ENCODE results near the gene SEMA4G. TPM values are rescaled to one million over a fixed set of nuclear protein-coding genes. Genes with fewer than 3 reads are reported as not detected.
A peak's percentile ranks its signal among the peaks of the same experiment; 100 is the strongest.

The SEMA4G gene
- total RNA-seq, 1 donor from 2014 or later: 2.1 TPM

DNA sequence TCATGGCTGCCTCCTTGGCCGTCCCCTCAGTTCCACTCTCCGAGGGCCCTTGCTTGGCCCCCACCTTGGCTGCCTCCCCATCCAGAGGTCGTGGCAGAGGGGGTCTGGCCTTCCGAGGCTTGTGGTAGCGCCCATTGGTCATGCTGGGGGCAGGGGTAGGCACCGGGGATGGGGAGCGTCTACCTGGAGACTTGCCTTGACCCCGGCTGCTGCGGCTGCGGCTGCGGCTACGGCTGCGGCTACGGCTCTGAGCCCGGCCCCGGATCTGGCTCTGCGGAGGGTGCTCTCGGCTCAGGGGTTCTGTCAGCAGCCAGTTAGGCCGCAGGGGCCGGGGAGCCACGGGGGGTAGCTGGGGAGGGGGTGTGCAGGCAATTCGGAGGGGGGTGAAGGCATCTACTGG, 41.0 kb downstream of the SEMA4G start:
- Histone ChIP-seq H3K27me3 (no peaks in the 10 kb centered on the region), H3K4me1 (peaks cover 9 to 10% of the 10 kb centered on the region in 2 donors), H3K4me3 (no peak overlapping the region), H3K36me3 (peaks cover 22 to 23% of the 10 kb centered on the region in 2 donors), H3K27ac (no peak overlapping the region), H3K9me3 (no peaks in the 10 kb centered on the region)
- intact Hi-C loops (cut with DNase I): no loop called here
- no peak for DNase-seq (ENCODE audit: low spot score in 2 of 2)
- TF ChIP-seq, protein P1, sequence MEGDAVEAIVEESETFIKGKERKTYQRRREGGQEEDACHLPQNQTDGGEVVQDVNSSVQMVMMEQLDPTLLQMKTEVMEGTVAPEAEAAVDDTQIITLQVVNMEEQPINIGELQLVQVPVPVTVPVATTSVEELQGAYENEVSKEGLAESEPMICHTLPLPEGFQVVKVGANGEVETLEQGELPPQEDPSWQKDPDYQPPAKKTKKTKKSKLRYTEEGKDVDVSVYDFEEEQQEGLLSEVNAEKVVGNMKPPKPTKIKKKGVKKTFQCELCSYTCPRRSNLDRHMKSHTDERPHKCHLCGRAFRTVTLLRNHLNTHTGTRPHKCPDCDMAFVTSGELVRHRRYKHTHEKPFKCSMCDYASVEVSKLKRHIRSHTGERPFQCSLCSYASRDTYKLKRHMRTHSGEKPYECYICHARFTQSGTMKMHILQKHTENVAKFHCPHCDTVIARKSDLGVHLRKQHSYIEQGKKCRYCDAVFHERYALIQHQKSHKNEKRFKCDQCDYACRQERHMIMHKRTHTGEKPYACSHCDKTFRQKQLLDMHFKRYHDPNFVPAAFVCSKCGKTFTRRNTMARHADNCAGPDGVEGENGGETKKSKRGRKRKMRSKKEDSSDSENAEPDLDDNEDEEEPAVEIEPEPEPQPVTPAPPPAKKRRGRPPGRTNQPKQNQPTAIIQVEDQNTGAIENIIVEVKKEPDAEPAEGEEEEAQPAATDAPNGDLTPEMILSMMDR (IDR thresholded peaks at IDR 0.05): no peak

DNA sequence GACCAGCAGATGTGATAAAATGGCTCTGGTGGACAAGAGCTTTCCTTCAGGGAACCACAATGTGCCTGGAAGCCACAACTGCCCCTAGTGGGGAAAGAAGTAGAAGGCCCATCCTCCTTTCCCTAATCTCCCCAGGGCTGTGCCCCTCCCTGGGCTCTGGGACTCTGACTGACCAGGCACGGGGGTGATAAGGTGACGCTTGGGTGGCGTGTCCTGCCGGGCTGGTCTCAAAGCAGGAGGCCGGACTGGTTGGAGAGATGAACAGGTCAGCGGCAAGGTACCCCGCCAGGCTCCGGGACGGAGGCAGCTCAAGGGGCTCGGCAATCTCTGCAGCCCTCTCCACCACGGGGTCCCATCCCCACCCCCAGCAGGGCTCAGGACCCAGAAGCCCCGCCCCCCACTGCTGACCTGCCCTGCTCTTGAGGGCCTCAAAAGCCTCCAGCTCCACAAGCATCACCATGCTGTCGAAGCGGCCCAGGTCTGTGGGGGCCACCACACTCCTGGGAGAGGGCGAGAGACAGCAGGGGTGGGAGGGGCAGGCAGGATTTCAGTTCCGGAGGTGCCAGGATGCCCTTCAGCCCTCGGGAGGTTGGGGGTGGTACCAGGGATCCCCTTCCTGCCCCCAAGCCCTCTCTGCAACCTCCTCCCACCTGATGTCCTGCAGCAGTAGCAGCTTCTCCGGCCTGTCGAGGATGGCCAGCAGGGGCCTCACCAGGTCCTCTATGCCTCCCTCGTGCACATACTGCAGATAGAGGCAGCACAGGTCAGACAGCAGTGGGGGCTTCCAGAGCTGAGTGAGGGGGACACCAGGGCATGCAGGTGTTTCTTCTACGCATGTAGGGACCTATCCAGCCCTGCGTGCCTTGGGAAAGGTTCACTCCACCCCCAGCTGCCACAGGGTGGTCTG, 42.5 kb downstream of the SEMA4G start:
- Histone ChIP-seq H3K27me3 (no peaks in the 10 kb centered on the region), H3K9me3 (no peaks in the 10 kb centered on the region), H3K4me3 (no peak overlapping the region), H3K36me3 (peaks cover 7 to 9% of the 10 kb centered on the region in 2 donors), H3K27ac (no peak overlapping the region), H3K4me1 (peaks cover 9 to 10% of the 10 kb centered on the region in 2 donors)
- intact Hi-C loops (cut with DNase I): loop anchor here (1.0 kb wide), 1 partner anchor 10 kb away; no protein-coding TSS in a partner anchor
- TF ChIP-seq, protein P1 (IDR thresholded peaks at IDR 0.05): peak in 1 of 3 experiments; percentile 16
- DNase-seq (ENCODE audit: low spot score in 2 of 2): no peak

DNA sequence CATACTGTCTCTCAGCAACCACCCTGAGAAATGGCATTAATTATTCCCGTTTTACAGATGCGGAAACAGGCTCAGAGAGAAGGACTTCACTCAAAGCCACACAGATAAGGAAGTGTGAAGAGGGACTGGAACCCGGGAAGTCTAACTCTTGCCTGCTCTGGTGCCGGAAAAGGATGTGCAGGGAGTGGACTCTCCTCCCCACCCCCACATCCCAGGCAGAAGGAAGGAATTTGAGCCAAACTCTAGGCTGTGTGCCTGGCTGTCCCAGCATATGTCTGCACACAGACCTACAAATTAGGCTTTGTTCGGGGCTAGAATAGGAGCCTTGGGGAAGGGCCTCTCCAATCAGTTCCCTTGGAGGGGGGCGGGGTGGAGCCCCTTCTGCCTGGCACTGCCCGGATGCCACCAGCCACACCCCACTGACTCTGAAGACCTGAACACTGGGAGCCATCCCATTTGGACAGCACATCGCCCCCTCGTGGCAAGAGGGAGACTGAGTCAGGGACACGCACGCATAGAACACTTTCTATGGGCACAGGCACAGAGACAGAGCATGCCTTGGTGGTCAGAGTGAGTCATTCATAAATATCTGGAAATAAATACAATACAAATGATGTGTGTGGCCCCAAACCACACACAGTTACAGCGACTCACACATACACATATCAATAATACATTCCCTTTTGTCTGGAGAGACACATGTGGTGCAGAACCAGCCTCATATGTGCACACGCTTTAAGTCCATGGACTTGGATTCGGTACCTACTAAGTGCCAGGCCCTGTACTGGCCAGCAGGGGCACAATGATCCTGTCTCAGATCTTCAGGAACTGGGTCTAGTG, 43.4 kb downstream of the SEMA4G start:
- TF ChIP-seq, protein P1 (IDR thresholded peaks at IDR 0.05): peak; percentile 77 to 83 (median 78)
- peak; percentile 73 to 96 for DNase-seq (ENCODE audit: low spot score in 2 of 2)
- Histone ChIP-seq H3K9me3 (no peaks in the 10 kb centered on the region), H3K4me3 (no peak overlapping the region), H3K27ac (peak overlapping the region; percentile 22 to 55), H3K36me3 (no peaks in the 10 kb centered on the region), H3K4me1 (peaks cover 9 to 10% of the 10 kb centered on the region in 2 donors), H3K27me3 (no peaks in the 10 kb centered on the region)
- intact Hi-C loops (cut with DNase I): loop anchor here (1.0 kb wide), 4 partner anchors 11 to 43 kb away; partner anchors contain the start of gene SEMA4G

DNA sequence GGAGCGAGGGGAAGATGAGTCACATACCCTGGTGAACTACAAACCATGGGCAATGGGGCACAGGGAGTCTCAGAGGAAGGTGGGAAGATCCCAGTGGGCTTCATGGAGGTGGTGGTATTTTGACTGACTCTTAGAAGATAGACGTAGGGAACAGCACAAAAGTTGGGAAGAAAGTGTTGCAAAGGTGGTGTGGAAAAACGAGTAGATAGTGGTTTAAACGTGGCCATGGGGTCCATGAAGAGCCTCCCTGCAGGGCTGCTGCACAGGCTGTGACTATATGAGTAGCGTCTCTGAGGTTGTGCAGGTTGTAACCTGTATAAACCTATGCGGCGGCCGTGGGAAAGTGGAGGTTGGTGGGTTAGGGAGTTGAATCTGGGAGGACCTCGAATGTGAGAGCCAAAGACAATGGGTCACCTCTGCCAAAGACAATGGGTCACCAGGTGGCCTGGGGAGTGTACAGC, 44.1 kb downstream of the SEMA4G start:
- no peaks in the 10 kb centered on the region for H3K36me3 ChIP-seq
- TF ChIP-seq, protein P1 (IDR thresholded peaks at IDR 0.05): no peak
- no peak overlapping the region for H3K4me3 ChIP-seq
- no peaks in the 10 kb centered on the region for H3K27me3 ChIP-seq
- no peak for DNase-seq (ENCODE audit: low spot score in 2 of 2)
- peak overlapping the region; percentile 22 to 55 for H3K27ac ChIP-seq
- intact Hi-C loops (cut with DNase I): loop anchor here (1.0 kb wide), 3 partner anchors 15 to 44 kb away; partner anchors contain the start of gene SEMA4G
- H3K4me1 ChIP-seq: peaks cover 9 to 10% of the 10 kb centered on the region in 2 donors
- H3K9me3 ChIP-seq: no peaks in the 10 kb centered on the region

DNA sequence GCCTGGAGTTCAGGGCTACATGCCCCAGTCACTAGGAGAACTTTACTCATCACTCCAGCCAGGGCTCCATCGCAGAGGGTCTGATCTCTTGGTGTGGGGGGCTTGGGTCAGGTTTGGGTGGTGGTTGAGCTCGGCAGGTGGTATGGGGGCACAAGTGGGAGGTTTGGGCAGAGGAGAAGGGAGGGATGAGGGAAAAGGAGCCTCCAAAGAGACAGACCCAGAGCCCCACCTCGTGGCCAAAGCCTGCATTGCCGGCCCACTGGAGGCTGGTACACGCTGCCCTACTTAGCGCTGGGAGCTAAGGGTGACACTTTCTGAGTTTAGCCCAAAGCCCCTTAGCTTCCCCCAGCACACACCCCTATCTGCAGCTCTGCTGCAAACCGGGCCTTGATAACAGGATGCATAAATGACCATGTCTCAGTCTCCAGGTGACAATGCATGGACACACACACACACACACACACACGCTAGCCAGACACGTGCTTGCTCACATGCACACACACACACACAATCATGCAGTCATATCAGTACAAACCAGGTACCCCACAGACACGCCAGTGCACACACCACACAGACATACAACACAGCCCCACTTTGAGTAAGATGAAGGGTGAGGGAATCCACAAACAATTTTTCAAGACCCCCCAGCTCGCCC, 45.1 kb downstream of the SEMA4G start:
- TF ChIP-seq, protein P1 (IDR thresholded peaks at IDR 0.05): peak; percentile 88 to 94 (median 92)
- intact Hi-C loops (cut with DNase I): no loop called here
- Histone ChIP-seq H3K36me3 (no peaks in the 10 kb centered on the region), H3K4me3 (no peak overlapping the region), H3K4me1 (peaks cover 9 to 16% of the 10 kb centered on the region in 2 donors), H3K27ac (no peak overlapping the region), H3K27me3 (no peaks in the 10 kb centered on the region), H3K9me3 (no peaks in the 10 kb centered on the region)
- DNase-seq (ENCODE audit: low spot score in 2 of 2): peak in 1 of 2 donors; percentile 91

All from ascending aorta (tissue), 2 donors.